Prostate gland (tissue), 2 donors: ENCODE measurements around the gene PHF10.

Experiments
- POLR2A ChIP-seq: fragments of 450-650 bp; IDR thresholded peaks from one replicate; pipeline ENCODE4 v1.6.1; 2016; ENCODE audit warnings: antibody characterized with exemption, mild to moderate bottlenecking
- TF ChIP-seq, protein P1 (sequence below), 4 experiments: fragments of 200-600 bp in 2 of 4; fragments of 450-650 bp in 2 of 4; sonication (generic) in 2 of 4; IDR thresholded peaks; 1 replicate in 3 of 4; 2 replicates in 1 of 4; pipeline ENCODE4 v1.5.1; 2016 to 2019; ENCODE audit warnings: antibody characterized with exemption in 4 of 4, mild to moderate bottlenecking in 2 of 4, moderate library complexity in 2 of 4

DNA sequence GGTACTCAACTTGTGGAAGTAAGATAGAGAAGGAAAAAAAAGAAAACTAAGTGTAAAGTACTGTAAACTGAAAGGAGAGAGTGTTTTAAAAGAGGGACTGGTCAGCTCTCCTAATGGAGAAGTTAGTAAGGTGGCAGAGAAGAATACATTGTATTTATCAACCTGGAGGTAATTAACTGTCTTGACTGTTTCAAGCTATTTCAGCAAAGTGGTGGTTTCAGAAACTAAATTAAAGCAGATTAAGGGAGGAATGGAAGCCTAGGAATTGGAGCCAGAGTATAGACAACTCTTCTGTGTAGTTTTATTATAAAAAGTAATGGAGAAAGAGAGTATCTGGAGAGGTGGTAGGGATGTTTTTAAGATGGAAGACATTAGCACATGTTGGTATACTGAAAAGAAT is 2.7 kb upstream of the PHF10 start:
- TF ChIP-seq, protein P1, sequence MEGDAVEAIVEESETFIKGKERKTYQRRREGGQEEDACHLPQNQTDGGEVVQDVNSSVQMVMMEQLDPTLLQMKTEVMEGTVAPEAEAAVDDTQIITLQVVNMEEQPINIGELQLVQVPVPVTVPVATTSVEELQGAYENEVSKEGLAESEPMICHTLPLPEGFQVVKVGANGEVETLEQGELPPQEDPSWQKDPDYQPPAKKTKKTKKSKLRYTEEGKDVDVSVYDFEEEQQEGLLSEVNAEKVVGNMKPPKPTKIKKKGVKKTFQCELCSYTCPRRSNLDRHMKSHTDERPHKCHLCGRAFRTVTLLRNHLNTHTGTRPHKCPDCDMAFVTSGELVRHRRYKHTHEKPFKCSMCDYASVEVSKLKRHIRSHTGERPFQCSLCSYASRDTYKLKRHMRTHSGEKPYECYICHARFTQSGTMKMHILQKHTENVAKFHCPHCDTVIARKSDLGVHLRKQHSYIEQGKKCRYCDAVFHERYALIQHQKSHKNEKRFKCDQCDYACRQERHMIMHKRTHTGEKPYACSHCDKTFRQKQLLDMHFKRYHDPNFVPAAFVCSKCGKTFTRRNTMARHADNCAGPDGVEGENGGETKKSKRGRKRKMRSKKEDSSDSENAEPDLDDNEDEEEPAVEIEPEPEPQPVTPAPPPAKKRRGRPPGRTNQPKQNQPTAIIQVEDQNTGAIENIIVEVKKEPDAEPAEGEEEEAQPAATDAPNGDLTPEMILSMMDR (IDR thresholded peaks at IDR 0.05), result no peak
- TF ChIP-seq POLR2A, result no peak
